HG03457 (cell line): ENCODE measurements around the gene TGFA.

ENCODE experiments used
- ATAC-seq: cut with Tn5 transposase; IDR thresholded peaks from one replicate; pipeline ENCODE4 v1.9.1; 2021; ENCODE audit warnings: moderate number of reproducible peaks; ENCODE audit not compliant: unreplicated experiment

Gene TGFA

GRCh38 chr2:70553334-70553583 lies 367 bp downstream of the TGFA start:
- ATAC-seq: no peak

GRCh38 chr2:70552501-70553333 lies 909 bp downstream of the TGFA start:
- ATAC-seq: no peak

DNA sequence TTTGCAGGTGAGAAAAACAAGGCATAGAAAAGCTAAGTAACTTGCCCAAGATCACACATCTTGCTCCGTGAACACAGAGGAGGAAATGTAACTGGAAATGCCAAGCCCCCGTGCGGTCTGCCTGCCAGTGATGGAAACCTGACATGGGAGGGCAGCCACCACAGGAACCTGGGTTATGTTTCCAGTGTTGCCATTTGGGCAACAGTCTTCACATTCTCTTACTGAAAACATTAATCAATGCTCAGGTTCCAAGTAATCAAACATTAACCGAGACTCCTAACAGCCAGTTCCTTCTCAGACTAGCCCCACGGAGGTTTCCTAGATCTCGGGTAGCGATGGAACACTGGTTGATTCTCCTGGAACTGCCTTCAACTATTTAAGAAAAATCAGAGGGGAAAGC lies 2.5 kb downstream of the TGFA start:
- no peak for ATAC-seq

DNA sequence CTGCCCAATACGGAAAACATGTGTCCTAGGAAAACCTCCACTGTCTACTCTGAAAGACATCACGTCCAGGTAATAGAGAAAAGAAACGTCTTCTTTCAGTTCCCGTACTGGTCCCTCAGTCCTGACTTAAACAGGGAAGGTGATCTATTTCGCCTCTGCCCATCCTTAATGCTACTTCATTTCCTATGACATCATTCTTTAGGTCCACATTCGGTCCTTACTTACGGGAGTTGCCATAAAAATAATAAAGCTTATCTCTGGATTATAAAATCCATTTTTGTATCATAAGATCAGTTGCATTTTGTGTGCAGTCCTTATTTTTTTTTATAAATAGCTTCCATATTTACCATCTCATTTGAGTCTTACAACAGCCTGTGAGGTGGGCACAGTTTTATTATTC lies 3.7 kb downstream of the TGFA start:
- no peak for ATAC-seq

DNA sequence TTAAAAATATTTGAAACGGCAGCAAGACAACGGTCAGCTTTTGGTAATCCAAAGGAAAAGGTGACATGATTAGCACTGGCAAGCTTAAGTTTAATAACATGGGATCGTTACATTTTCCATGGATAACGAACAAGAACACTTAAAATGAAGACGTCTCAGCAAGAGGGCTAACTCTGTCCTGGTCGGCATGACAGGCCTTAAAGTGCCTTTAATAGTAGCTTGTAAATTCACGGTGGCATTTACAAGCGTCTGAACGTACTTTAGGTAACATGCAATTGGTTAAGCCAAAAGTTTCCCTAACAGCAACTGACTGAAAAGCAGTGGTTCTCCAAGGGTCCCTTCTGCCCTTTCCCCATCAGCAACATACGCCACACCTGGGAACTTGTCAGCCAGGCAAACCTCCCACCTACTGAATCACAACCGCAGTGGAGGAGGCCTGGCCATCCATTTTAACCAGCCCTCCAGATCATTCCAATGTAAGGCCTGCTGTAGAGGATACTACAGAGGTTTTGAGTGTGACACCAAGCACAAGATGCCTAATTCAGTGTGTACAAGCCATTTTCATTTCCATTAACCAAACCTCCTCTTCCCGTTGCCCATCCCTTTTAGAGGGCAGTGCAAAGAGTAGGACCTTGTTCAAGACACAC lies 4.4 kb downstream of the TGFA start:
- no peak for ATAC-seq

DNA sequence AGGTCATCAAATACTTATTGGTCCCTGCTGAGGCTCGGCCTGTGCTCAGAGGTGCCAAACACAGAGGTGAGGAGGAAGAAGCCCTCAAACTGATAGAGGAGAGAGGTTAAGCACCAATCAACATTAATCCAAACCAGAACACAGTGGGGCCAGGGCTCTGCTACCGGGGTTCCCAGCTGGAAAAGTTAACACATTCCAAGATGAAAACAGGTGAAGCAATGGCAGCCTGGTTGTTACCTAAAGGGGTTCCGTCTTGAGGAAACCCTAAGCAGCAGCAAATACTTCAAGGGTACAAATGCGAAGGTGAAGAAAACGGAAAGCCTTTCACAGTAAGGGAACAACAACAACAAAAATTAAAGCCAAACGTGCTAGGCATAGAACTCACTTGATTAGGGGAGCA lies 5.4 kb downstream of the TGFA start:
- no peak for ATAC-seq

DNA sequence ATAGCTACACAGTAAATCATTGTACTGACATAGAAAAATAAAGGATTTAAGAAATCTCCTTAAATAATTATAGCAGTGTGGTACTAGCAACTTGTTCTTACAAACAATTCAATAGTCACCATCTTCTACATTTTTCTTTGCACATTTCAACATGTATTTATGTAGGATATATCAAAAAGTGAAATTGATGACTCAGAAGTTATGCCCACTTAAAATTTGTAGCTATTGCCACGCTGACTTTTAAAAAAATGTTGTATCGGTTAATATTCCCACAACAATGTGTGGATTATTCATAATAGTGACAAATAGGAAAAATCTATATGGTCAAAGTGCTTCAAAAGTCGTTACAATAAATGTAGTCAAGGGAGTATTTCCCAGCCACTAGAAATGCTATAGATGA lies 6.7 kb downstream of the TGFA start:
- no peak for ATAC-seq

DNA sequence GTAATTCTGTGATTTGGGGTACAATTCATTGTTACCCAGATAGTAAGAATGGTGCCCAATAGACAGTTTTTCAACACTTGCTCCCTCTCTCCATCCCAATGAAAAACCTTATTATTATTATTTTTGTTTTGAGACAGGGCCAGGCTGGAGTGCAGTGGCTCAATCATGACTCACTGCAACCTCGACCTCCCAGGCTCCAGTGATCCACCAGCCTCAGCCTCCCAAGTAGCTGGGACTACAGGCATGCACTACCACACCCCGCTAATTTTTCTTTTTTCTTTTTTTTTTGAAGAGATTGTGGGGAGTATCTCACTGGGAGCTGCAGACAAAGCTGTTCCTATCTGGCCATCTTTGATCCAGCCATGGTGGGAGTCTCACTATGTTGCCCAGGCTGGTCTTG lies 7.2 kb downstream of the TGFA start:
- no peak for ATAC-seq

DNA sequence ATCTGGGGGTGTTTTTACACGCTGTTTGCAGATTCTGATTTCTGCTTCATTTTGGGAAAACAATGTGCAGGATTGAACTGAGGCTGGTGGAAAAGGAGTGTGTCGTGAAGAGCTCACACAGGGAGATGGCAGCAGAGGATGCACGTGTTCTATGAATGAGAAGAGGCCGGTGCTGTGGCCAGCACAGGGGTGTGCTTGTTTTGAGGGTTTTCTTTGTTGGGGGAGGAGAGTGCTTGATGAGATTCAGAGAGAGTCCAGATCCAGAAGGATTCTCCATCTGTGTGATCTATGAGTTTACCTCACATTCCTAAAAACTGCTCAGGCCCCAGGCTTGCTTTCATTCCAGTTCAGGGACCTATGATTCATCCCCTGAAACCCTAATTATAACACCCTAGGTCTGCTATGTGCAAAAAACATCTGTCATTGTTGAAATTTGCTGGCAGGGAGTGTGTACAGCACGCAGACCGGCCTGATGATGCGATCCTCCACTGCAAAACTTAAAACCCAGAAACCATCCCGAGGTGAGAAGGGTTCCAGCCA lies 12.1 kb downstream of the TGFA start:
- no peak for ATAC-seq

GRCh38 chr2:70537840-70538239 lies 15.8 kb downstream of the TGFA start:
- ATAC-seq: no peak

DNA sequence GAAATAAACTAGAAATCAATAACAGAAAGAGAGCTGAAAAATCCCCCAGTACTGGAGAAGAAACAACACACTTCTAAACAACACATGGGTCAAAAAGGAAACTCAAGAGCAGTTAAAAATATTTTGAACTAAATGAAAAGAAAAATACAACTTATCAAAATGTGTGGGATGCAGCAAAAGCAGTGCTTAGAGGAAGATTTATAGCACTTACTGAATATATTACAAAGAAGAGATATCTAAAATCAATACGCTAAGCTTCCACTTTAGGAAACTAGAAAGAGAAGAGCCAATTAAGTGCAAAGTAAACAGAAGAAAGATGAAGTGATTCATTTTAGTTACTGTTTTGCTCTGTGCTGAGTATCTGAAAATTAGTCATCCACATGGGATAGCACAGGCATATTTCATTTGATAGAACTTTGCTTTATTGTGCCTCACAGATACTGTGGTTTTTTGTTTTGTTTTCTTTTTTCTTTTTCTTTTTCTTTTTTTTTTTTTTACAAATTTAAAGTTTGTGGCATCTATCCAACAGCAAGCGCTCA lies 17.0 kb downstream of the TGFA start:
- no peak for ATAC-seq

DNA sequence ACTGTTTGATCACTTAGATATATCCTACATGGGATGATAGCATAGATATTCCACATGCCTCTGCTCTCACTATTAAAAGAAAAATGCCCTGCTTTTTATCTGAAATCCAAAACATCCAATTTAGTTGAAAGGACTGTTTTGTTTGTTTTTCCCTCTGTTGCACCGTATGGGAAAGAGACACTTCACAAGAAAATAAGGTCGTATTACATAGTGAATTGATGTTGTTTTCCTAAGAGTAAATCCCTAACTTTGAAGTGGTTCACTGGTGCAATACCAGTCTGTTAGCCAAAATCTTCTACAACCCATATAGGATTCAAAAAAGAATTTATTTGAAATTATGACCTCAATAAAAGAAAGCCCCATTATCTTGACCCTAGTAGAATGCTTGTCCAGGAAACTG lies 18.1 kb downstream of the TGFA start:
- ATAC-seq: no peak

- no peak for ATAC-seq
Observed at GRCh38 chr2:70534183-70534836, 19.3 kb downstream of the TGFA start.

DNA sequence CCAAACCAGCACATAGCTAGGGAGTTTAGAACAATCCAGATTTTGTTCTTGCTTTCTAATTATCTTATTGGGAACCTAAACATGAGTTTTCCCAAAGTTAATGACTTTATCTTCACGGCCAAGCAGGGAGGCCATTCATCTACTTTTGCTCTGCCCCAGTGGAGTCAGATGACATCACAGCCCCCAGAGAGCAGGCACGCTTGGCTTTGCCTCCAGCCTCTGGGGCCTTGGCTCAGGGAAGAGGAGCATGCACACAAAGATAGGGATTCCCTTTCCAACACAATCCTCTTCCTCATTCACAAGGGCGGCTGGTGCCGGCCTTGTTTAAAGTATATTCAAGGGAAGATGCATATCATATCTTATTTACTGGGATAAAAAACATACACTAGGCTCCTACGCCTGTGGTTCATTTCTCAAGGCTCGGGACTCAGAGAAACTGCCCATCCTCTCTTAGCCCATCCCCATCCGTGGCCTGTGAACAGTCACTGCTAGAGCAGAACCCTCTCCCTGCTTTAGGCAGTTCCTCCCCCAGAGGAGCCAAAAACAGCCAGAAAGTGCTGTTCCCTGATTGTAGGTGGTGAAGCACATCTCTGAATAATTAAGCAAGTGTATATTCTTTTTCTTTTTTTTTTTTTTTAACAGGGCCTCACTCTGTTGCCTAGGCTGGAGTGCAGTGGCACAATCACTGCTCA lies 21.2 kb downstream of the TGFA start:
- ATAC-seq: no peak

DNA sequence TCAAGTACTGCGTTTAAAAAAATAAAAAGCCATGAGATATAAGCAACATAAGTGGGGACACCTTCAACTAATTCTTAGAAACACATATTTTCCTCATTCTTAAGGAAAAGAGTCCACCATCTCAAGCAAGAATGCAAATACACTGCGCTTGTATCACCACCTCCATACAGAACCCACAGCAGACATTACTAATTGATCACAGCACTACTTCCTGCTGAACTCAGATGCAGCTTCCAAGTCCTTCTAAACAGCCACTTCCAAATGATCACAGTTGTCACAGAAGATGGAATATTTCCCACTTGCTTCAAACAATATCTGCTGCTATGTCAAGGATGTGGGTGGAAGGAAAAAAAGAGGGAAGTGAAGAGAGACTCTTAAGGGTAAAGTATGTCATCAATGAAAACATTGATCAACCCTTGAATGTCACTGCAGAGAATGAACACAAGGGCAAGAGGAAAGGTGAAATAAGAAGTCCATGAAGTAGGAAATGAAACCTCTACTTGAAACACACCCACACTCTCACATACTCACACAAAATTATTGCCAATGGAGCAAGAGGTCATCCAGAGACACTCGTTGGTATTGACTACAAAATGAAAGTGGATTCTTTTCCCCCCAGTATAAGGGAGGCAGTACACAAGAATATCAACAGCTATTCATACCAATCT lies 22.1 kb downstream of the TGFA start:
- ATAC-seq: no peak

GRCh38 chr2:70529610-70530009 lies 24.0 kb downstream of the TGFA start:
- ATAC-seq: no peak

DNA sequence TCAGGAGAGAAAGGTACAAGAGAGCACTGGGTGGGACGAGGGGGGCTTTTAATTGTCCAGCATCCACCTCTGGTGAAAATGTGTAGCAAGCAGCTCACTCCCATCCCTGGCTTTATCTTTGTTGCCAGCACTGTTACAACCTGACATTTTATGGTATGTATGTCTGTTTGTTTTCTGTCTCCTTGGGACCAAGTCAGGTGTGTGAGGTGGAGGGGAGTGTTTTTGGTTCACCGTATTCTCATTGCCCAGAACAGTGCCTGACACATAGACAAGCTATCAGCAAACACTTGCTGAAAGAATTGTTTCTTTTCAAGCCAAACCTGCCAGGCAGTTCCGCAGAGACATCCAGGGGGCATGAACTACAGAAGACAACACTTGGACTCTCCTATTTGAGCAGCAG lies 24.7 kb downstream of the TGFA start:
- ATAC-seq: no peak

DNA sequence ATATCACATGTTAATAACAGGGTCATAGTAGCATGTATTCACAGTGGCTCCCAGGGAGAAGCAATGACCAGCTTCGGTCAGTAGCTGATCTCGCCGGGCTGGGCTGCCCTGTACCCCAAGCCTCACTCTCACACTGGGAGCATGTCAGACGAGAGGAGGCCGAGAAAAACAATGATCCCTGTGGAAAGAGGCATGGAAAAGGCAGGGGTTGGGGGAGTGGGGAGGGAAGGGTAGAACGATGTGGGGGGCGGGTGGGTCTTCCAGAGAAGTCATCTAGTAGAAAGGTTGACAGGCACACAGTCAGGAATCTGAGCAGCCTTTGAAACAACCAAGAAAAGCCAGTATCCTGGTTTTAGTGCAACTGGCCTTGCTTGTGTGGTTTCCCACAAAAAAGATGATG lies 25.4 kb downstream of the TGFA start:
- no peak for ATAC-seq

GRCh38 chr2:70527447-70528080 lies 26.1 kb downstream of the TGFA start:
- no peak for ATAC-seq

- no peak for ATAC-seq
Observed at GRCh38 chr2:70526126-70526525, 27.5 kb downstream of the TGFA start.
